Thyroid gland (tissue), 4 donors: ENCODE results near the gene FXYD6. TPM values are rescaled to one million over a fixed set of nuclear protein-coding genes. Genes with fewer than 3 reads are reported as not detected.

Experiments
- DNase-seq, 2 donors: peaks; one replicate each; pipeline ENCODE4 v3.0.0-alpha.2; 2019
- H3K27ac ChIP-seq, 3 donors: fragments of 200-600 bp; sonication (generic); 1 replicate in 2 of 3; 2 replicates in 1 of 3; pipeline ENCODE4 v1.5.1; 2016 to 2019; ENCODE audit warnings: mild to moderate bottlenecking in 1 of 3, moderate library complexity in 1 of 3
- H3K27me3 ChIP-seq: fragments of 200-600 bp; sonication (generic); one replicate; pipeline ENCODE4 v1.5.1; 2019
- H3K36me3 ChIP-seq, 2 donors: fragments of 200-600 bp; sonication (generic); one replicate each; pipeline ENCODE4 v1.5.1; 2016 to 2019
- H3K4me1 ChIP-seq, 2 donors: fragments of 200-600 bp; sonication (generic); one replicate each; pipeline ENCODE4 v1.5.1; 2017 to 2019
- H3K4me3 ChIP-seq, 3 donors: fragments of 200-600 bp; sonication (generic); replicated peaks in 1 of 3; 1 replicate in 2 of 3; 2 replicates in 1 of 3; pipeline ENCODE4 v1.5.1; 2016; ENCODE audit warnings: mild to moderate bottlenecking in 1 of 3
- H3K9me3 ChIP-seq: fragments of 200-600 bp; sonication (generic); one replicate; pipeline ENCODE4 v1.5.1; 2017
- CTCF ChIP-seq, 6 experiments: fragments of 200-600 bp in 3 of 6; fragments of 450-650 bp in 3 of 6; sonication (generic) in 3 of 6; IDR thresholded peaks; one replicate each; pipeline ENCODE4 v1.5.1; 2016 to 2019; ENCODE audit warnings: antibody characterized with exemption in 6 of 6, mild to moderate bottlenecking in 2 of 6, inconsistent platforms in 1 of 6, moderate library complexity in 1 of 6
- POLR2A ChIP-seq, 2 donors: fragments of 450-650 bp; IDR thresholded peaks; one replicate each; pipeline ENCODE4 v1.6.1; 2017; ENCODE audit warnings: antibody characterized with exemption in 2 of 2, mild to moderate bottlenecking in 2 of 2, moderate library complexity in 1 of 2
- WGBS, 2 donors: methylation state at CpG; one replicate each; pipeline ENCODE4 v1.1.5; 2017; 5-methylcytosine and 5-hydroxymethylcytosine counted together
- intact Hi-C: fragments of 100-400 bp; cut with DNase I; formaldehyde crosslinking; loops from one replicate; pipeline ENCODE4 v1.15.1; 2023
- total RNA-seq, 4 donors: library from RNA; depleted of rRNA; stranded (reverse); fragments of >200 nt; gene quantifications; one replicate each; pipeline ENCODE4 v1.2.3, GENCODE V29; 2016

Gene FXYD6
- total RNA-seq, 4 donors from 2014 or later: 34.2 to 143 (median 88.6) TPM

DNA sequence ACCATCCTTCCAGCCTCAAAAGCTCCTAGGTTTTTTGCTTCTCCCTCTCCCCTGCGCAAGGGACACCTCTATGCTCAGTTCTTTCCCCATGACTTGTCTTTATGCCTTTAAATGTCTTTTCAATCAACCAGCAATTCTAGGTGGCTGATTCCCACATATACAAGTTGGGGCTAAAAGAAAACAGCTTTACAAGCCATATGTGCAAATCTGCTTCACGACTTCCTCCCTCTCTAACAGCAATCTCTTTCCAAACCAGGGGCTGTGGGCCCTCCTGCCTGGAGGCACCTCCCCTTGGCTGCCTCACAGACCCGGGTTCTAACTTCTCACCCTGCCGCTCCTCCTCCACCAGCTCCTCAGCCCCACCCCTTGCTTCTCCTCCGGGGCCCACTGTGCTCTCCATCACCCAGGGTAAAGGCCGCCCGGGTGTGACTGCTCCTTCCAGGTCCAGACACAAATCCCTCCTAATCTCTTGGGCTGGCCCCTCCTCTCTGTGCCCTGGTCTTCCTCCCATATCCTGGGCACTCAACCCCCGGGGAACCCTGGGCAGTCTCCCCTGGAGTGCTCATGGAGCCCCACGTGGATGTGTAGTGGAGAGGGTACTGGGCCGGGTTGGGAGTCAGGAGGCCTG, 38.6 kb upstream of the FXYD6 start:
- WGBS, 2 donors: 69 to 76% methylated on average over 8 to 10 of the region's 10 CpGs

GRCh38 chr11:117914398-117914761, 37.9 kb upstream of the FXYD6 start:
- intact Hi-C loops: no loop called here
- H3K27ac ChIP-seq: no peak overlapping the region
- no peaks in the 10 kb centered on the region for H3K27me3 ChIP-seq
- WGBS, 2 donors: 95 to 98% methylated on average over 5 of the region's 5 CpGs
- peaks cover under 1 to 8% of the 10 kb centered on the region in 2 donors for H3K4me1 ChIP-seq
- H3K4me3 ChIP-seq: no peak overlapping the region
- DNase-seq: no peak
- H3K9me3 ChIP-seq: no peaks in the 10 kb centered on the region
- no peak for TF ChIP-seq POLR2A (IDR thresholded peaks at IDR 0.05)
- no peak for TF ChIP-seq CTCF (IDR thresholded peaks at IDR 0.05)
- H3K36me3 ChIP-seq: no peaks in the 10 kb centered on the region

More for the DNA sequence above, 38.6 kb upstream of the FXYD6 start:
- Histone ChIP-seq H3K4me3 (no peak overlapping the region), H3K4me1 (peaks cover 5 to 15% of the 10 kb centered on the region in 2 donors), H3K27me3 (no peaks in the 10 kb centered on the region), H3K36me3 (no peaks in the 10 kb centered on the region), H3K9me3 (no peaks in the 10 kb centered on the region), H3K27ac (no peak overlapping the region)
- TF ChIP-seq POLR2A (IDR thresholded peaks at IDR 0.05) (no peak), CTCF (IDR thresholded peaks at IDR 0.05) (no peak)
- no peak for DNase-seq
- intact Hi-C loops: no loop called here

GRCh38 chr11:117913736-117914397, 37.4 kb upstream of the FXYD6 start:
- intact Hi-C loops: no loop called here
- TF ChIP-seq CTCF (IDR thresholded peaks at IDR 0.05) (no peak), POLR2A (IDR thresholded peaks at IDR 0.05) (no peak)
- 96 to 99% methylated on average over 8 to 9 of the region's 9 CpGs for WGBS, 2 donors

DNA sequence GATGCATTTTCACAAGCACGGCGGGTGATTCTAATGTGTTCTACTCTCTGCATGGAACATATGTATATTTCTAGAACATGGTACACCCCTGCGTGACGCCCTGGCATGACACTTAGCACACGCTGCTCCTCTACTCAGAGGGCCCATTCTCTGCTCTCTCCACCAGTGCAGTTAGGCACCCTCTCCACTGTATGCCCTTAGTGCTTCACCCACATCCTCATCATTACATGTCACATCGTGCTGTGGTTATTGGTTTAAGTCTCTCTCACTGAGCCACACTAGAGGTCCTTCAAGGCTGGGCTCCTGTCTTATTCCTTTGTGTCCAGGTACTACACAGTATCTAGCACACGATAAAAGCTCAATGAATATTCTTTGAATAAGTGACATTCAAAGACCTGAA, 36.0 kb upstream of the FXYD6 start:
- WGBS, 2 donors: 98% methylated on average over 7 of the region's 7 CpGs
- no peak overlapping the region for H3K27ac ChIP-seq
- no peaks in the 10 kb centered on the region for H3K9me3 ChIP-seq
- TF ChIP-seq POLR2A (IDR thresholded peaks at IDR 0.05) (no peak), CTCF (IDR thresholded peaks at IDR 0.05) (no peak)
- no peak overlapping the region for H3K4me3 ChIP-seq
- H3K4me1 ChIP-seq: no peaks in the 10 kb centered on the region
- no peaks in the 10 kb centered on the region for H3K36me3 ChIP-seq
- intact Hi-C loops: no loop called here
- H3K27me3 ChIP-seq: no peaks in the 10 kb centered on the region
- DNase-seq: no peak

More at GRCh38 chr11:117913736-117914397, 37.4 kb upstream of the FXYD6 start:
- H3K36me3 ChIP-seq: no peaks in the 10 kb centered on the region
- no peaks in the 10 kb centered on the region for H3K9me3 ChIP-seq
- no peak for DNase-seq
- no peak overlapping the region for H3K4me3 ChIP-seq
- peaks cover 0 to 3% of the 10 kb centered on the region in 2 donors for H3K4me1 ChIP-seq
- no peak overlapping the region for H3K27ac ChIP-seq
- H3K27me3 ChIP-seq: no peaks in the 10 kb centered on the region

GRCh38 chr11:117911694-117912093, 35.2 kb upstream of the FXYD6 start:
- H3K9me3 ChIP-seq: no peaks in the 10 kb centered on the region
- no peaks in the 10 kb centered on the region for H3K27me3 ChIP-seq
- WGBS, 2 donors: 94 to 100% methylated on average over 2 of the region's 3 CpGs
- no peak for TF ChIP-seq POLR2A (IDR thresholded peaks at IDR 0.05)
- no peak for TF ChIP-seq CTCF (IDR thresholded peaks at IDR 0.05)
- no peak overlapping the region for H3K4me3 ChIP-seq
- intact Hi-C loops: no loop called here
- no peaks in the 10 kb centered on the region for H3K4me1 ChIP-seq
- DNase-seq: no peak
- H3K27ac ChIP-seq: no peak overlapping the region
- H3K36me3 ChIP-seq: no peaks in the 10 kb centered on the region
